Muscle of arm (tissue), 12 donors: ENCODE data around the gene CH25H. TPM values are rescaled to one million over a fixed set of nuclear protein-coding genes. Genes with fewer than 3 reads are reported as not detected.
"Not testable (repeated sequence)": the region's sequence is repeated elsewhere in the genome, so short reads cannot be mapped to it uniquely, and the experiment has no call there.

Source experiments
- DNase-seq: peaks from one replicate; pipeline ENCODE4 v3.0.0-alpha.2; 2013
- polyA plus RNA-seq, 12 donors: library from polyadenylated mRNA; unstranded; fragments of 120-200 nt; gene quantifications; one replicate each; pipeline ENCODE4 v1.2.1, GENCODE V29; 2013; ENCODE audit not compliant: insufficient read length in 12 of 12

The CH25H gene
- polyA plus RNA-seq, 12 donors, result 0.25 to 5.6 (median 0.76) TPM; not detected in 2

GRCh38 chr10:89203237-89203636 is 3.9 kb downstream of the CH25H start:
- DNase-seq, result no peak

GRCh38 chr10:89202033-89202425 is 5.1 kb downstream of the CH25H start:
- no peak for DNase-seq

GRCh38 chr10:89201345-89202032 is 5.6 kb downstream of the CH25H start:
- no peak for DNase-seq

- DNase-seq, result no peak
Observed at GRCh38 chr10:89197473-89197872, 9.6 kb downstream of the CH25H start.

GRCh38 chr10:89191301-89191700 is 15.8 kb downstream of the CH25H start:
- not testable (repeated sequence) for DNase-seq

GRCh38 chr10:89189211-89189734 is 17.8 kb downstream of the CH25H start:
- DNase-seq, result no peak

- no peak for DNase-seq
Observed at GRCh38 chr10:89185658-89186057, 21.5 kb downstream of the CH25H start.

GRCh38 chr10:89184638-89185037 is 22.5 kb downstream of the CH25H start:
- DNase-seq, result no peak

- DNase-seq, result no peak
Observed at GRCh38 chr10:89183571-89183970, 23.5 kb downstream of the CH25H start.

- no peak for DNase-seq
Observed at GRCh38 chr10:89182894-89183293, 24.2 kb downstream of the CH25H start.

- DNase-seq, result no peak
Observed at GRCh38 chr10:89175816-89176215, 31.3 kb downstream of the CH25H start.

GRCh38 chr10:89173075-89173474 is 34.0 kb downstream of the CH25H start:
- DNase-seq, result no peak

GRCh38 chr10:89171996-89172395 is 35.1 kb downstream of the CH25H start:
- DNase-seq, result no peak

GRCh38 chr10:89171263-89171872 is 35.7 kb downstream of the CH25H start:
- DNase-seq, result no peak

- not testable (repeated sequence) for DNase-seq
Observed at GRCh38 chr10:89168354-89168900, 38.7 kb downstream of the CH25H start.

GRCh38 chr10:89167915-89168314 is 39.2 kb downstream of the CH25H start:
- no peak for DNase-seq

GRCh38 chr10:89165923-89166322 is 41.2 kb downstream of the CH25H start:
- DNase-seq, result no peak

GRCh38 chr10:89164920-89165319 is 42.2 kb downstream of the CH25H start:
- no peak for DNase-seq

GRCh38 chr10:89164080-89164479 is 43.0 kb downstream of the CH25H start:
- DNase-seq, result no peak

- no peak for DNase-seq
Observed at GRCh38 chr10:89163265-89163995, 43.7 kb downstream of the CH25H start.

GRCh38 chr10:89162596-89162995 is 44.5 kb downstream of the CH25H start:
- DNase-seq, result no peak

- DNase-seq, result no peak
Observed at GRCh38 chr10:89160339-89160738, 46.8 kb downstream of the CH25H start.
